Cerebellar nuclear complex (tissue), 1 donor: ENCODE measurements around the gene CHCHD4.
"Not testable (repeated sequence)": the region's sequence is repeated elsewhere in the genome, so short reads cannot be mapped to it uniquely, and the experiment has no call there.

Experiments
- DNase-seq, 2 experiments: peaks; one replicate each; lab custom pipeline; 2025; lab: John Stamatoyannopoulos, UW

The CHCHD4 gene

DNA sequence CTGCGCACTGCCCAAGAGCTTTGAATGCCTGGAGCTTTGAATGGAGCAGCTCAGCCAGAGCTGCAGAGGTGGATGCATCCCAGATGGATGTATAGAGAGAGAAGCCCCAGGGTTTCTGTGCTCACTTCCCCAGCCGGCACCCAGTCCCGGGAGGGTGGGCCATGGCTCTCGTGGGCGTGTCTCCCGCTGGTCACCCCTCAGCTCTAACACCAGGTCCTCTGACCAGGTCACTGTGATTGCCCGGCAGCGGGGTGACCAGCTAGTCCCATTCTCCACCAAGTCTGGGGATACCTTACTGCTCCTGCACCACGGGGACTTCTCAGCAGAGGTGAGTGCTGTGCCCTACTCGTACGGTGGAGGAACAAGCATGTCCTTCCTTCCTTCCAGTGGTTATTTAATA, 10.9 kb upstream of the CHCHD4 start:
- no peak for DNase-seq

DNA sequence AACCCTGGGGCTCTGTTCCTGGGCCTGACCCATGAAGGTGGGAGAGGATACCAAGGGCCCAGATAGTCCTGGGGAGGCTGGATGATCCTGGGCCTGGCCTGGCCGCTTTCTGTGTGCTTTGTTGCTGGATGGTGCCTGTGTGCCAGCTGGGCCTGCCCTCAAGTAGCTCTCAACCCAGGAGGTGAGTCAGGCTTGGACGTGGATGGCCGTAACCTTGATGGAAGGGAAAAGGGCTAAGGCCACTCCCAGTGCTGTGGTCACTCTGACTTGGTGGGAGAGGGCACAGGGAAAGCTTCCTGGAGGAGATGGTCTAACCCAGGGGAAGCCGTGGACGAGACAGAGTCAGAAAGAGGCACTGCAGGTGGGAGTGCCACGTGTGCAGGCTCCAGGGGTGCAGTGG, 9.6 kb upstream of the CHCHD4 start:
- DNase-seq: no peak

DNA sequence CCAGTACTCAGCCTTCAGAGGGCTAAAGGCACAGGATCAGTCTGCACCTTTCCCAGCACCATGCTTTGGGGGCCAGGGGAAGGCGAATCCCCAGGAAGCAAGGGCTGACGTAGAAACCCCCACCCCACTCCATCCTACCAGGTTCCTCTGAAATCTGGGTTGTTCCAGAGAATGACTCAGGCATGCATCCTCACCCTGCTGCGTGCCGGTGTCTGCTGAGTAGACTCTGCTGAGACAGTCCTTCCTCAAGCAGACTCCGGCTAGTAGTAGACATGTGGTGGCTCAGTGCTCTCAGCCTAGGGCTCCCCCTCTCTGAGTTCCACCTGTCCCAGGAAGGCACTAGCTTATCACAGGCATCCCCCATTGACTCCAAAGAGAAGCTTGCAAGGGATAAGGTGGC, 9.2 kb upstream of the CHCHD4 start:
- no peak for DNase-seq

DNA sequence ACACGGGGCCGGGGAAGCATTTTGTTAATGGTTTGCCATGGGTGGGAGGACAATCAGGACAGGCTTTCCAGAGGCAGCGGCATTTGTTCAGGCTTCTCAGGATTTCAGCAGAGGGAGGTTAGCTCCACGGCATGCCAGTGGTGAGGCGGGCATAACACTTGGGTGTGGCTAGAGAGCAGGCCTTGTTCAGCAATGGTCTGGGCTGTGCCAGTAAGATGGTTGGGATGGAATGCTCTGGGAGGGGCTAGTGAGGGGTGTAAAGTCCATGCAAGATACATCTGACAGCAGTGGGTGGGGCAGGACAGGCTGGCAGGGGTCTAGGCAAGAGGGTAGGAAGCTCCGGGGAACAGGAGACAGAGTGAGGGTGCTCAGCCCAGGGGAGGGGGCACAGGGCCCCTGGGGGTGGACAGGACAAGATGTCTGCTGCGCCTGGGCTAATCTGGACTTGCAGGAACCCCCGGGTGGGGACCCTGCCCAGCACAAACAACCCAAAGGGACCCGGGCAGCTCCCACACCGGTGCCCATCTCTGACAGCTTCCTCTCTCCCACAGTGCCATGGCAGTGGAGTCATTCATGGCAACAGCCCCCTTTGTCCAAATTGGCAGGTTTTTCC, 8.6 kb upstream of the CHCHD4 start:
- DNase-seq: no peak

DNA sequence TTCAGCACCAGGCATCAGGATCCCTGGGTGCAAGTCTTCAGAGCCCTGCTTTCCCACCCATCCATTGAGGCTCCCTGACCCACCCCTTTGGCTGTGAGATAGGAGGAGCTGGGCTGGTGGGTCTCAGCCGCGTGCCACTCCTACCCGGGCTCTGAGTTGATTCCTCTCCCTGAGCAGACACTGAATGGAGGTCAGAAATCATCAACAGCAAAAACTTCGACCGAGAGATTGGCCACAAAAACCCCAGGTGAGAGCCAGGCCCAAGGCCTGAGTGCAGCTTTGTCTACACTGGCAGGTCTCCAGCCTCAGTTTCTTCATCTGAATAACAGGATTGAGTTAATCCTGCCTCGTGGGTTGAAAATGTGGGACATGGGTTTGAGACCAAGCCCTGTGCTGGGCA, 8.0 kb upstream of the CHCHD4 start:
- no peak for DNase-seq

DNA sequence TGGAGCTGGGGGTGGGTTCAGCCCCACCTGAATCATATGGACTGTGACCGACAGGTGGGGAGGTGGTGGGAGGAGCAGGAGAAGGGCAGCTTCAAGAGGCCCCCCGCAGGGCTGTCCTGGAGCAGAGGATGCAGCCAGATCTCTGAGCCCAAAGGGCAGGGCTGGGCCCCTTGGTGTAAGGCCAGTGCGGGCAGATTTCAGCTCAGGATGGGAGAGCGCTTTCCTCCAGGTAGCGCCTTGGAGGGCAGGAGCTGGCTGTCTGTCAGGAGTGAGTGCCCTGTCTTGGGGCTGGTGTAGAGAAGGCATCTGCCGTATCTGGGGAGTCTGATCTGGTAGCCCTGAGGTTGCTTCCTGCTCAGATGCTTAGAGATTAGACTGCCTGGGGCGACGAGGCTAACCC, 7.5 kb upstream of the CHCHD4 start:
- DNase-seq: no peak

DNA sequence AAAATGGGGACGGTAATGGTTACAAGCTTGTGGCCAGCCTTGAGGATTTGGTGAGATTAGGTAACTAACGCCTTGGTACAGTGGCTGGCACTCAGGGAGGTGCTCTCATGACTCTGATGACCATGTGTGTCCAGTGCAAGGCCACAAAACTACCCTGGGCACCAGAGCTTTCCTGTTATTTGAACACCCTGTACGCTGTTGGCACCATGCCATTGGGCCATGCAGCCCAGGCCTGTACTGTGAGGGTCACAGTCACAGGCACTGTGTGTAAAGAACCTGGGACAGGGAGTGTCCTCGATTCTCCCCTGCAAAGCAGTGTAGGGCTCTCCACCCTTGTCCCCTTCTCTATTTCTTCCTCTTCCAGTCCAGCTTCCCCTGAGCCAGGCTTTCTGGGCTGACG, 6.5 kb upstream of the CHCHD4 start:
- no peak for DNase-seq

DNA sequence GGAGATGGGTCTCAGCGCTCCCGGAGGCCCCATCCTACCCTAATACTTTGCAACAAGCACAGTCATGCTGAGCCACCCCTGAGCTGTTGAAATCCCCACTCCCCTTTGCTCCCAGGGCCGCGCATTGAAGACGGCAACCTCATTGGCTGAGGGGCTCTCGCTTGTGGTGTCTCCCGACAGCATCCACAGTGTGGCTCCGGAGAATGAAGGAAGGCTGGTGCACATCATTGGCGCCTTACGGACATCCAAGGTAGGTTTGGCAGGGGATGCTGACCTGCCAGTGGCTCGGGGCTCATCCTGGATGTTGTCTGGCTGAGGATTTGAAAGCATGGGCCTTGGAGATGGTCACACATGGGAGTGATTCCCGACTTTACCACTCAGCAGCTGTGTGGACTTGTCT, 6.0 kb upstream of the CHCHD4 start:
- no peak for DNase-seq

DNA sequence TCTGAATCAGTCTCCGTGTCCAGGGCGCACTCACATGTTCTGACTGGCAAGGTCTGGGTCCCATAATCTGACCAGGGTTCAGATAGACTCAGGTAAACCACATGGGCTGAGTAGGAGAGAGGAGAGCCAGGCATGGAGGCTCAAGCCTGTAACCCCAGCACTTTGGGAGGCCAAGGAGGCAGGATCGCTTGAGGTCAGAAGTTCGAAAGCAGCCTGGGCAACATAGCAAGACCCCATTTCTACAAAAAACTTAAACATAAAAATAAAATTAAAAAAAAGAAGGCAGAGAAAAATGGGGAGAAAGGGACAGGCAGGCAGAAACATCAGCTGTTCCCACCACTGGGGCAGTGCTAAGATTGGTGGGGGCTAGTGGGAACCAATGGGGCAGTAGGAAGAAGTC, 5.6 kb upstream of the CHCHD4 start:
- no peak for DNase-seq

DNA sequence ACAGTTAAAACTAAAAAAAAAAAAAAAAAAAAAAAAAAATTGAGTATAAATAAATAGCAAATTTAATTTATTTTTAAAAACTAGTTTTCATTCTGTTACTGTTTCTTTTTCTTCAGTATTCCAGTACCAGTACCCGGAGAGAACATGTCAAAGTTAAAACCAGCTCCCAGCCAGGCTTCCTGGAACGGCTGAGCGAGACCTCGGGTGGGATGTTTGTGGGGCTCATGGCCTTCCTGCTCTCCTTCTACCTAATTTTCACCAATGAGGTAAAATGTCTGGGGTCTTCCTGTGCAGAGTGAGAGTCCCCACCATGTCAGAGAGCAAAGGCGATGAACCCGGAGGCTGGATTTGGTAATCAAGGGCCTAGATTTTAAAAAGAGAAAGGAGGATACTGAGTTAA, 4.6 kb upstream of the CHCHD4 start:
- DNase-seq: no peak

DNA sequence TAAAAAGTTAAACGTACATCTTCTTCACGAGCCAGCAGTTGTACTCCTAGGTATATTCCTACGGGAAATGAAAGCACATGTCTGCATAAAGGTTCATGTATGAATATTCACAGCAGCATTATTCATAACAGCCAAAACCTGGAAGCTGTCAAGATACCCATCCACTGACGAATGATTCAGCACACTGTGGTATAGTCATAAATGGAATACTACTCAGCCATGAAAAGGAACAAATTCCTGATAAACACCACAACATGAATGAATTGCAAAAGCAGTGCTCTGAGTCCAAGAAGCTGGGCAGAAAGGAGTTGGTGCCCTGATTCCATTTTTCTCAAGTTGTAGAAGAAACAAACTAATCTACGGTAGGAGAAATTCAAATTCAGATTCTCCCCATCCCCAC, 4.1 kb upstream of the CHCHD4 start:
- no peak for DNase-seq

DNA sequence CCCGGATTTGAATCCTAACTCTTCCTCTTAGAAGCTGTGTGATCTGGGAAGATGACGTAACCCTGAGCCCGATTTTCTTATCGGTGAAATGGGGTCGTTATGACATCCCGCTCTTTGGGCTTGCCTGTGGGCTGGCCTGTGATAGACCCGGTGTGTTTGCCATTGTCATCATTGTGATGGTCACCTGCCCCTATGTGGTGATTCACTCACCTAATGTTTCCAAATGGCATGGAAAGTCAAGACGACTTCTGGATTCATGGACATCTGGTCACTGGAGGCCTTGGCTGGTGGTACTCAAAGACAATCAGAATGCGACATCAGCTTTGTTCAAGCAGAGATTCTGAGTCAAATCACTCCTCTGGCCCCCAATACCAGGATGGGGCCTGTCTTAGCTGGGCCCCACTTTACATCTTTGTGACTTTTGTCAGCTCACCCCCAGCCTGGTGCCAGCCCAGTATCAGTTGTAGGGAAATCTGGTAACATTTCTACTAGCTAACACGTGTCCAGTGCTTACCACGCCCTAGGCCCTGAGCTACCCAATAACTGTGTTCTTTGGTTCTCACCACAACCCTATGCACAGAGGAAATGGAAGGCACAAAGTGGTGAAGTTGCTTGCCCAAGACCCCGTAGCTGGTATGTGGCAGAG, 3.0 kb upstream of the CHCHD4 start:
- no peak for DNase-seq

DNA sequence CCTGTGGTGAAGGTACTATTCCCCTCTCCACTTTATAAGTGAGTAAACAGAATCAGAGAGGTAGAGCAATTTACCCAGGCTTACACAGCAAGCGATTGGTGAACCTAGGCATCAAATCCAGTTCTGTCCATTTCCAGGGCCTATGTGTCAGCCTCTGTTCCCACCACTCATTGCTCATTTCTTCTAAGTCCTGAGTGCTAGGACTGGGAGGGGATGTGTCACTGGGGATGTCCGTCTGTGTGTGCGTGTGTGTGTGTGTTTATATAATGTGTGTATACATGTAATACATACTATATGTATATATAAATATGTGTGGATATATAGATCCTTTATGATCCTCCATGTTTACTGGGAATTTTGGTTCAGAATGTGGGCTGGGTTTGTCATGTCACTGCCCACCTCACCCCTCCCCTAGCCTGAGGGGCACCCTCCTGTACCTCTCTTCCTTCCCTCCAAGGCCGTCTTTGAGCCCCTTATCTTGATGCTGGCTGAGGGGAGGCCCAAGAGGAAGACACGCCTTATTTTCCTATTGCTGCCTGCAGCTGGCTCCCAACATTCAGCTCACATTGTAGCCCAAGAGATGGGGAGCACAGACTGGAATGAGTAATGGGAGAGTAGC, 2.3 kb upstream of the CHCHD4 start:
- no peak for DNase-seq

DNA sequence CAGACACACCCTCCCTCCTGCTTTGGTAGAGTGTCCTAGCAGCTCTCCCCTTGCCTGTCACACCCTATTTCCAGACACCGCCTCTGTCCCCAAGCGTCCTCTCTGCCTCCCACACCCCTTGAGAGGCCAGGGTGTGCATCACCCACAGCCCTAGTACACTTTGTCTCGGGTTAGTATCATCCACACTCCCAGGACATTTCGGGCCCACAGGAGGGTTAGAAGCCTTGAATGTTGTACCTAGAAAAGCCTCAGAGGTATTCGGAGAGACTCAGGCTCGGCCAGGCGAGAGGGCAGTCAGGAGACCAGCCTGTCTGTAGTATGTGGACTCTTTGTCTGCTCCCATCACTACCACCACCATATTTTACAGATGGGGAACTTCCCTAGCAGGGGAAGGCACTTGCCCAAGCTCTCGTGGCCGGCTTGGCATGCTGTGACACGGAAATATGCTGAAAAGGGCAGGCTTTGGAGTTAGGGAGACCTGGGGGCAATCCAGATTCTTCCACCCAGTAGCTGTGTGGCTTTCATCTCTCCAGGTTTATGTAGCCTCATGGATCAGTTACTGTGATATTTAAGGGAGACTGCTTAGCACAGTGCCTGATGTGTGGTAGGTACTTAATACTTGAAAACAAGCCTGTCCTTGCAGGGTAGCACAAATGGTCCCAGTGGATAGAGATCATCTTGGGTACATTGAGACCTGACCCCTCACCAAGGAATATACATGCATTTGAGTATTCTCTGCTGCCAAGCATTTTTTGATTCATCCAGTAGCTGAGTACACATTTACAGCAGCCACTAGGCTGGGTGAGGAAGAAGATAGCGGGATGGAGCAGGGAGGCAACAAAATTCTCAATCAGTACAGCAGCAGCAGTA, 1.6 kb upstream of the CHCHD4 start:
- DNase-seq: no peak

DNA sequence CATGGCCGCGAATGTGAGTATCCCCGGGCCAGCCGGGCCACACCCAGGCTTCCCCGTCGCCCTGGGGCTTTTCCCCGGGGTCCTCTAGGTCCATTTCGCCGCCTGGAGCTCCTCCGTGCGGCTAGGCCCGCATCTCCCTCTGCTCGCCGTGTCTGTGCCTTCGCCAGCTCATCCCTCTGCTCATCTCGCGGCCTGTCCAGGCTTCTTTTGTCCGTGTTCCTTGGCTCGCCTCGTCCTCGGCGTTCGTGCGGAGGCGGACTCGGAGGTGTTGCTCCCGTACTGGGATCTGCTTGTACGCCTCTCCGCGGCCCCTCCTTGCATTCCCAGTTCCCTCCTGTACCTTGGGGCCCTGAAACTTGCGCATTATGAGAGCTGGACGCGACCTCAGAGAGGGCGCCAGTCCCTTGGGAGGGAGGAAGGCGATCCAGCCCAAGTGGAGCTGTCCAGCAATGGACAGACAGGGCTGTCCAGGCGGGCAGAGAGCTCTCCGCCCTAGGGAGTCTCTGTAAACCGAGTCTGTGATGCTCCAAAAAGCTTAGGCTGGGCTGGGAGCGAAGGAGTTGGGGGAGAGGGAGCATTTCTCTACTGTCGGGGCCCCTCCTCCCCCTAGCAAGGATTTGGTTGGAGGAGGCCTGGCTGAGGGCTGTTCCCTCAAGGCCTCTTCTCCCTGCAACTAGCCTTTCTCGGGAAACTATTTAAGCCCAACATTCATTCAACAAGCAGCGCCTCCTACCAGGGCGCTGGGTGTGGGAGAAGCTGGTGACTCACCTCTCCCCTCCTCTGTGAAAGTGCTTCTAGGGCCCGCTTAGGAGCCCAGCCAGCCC, 735 bp upstream of the CHCHD4 start:
- no peak for DNase-seq

DNA sequence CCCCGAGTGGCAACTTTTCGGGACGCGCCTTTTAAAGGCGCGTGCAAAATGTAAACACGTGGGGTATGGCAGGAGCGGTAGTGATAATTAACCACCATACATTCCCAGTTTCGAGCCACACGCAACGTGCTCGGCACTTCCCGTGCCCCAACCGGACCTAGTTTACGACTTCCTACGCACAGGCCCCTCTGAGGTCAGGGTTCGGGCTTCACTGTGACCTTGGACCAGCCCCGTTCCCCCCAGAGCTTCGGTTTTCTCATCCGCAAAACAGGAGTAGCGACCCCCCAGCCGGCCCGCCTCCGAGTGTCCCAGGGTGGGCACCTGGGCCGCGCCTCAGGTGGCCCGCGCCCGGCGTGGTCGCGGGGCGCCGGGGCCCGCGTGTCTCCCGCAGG, 451 bp downstream of the CHCHD4 start:
- peak in 1 of 2 experiments; percentile 24 for DNase-seq

DNA sequence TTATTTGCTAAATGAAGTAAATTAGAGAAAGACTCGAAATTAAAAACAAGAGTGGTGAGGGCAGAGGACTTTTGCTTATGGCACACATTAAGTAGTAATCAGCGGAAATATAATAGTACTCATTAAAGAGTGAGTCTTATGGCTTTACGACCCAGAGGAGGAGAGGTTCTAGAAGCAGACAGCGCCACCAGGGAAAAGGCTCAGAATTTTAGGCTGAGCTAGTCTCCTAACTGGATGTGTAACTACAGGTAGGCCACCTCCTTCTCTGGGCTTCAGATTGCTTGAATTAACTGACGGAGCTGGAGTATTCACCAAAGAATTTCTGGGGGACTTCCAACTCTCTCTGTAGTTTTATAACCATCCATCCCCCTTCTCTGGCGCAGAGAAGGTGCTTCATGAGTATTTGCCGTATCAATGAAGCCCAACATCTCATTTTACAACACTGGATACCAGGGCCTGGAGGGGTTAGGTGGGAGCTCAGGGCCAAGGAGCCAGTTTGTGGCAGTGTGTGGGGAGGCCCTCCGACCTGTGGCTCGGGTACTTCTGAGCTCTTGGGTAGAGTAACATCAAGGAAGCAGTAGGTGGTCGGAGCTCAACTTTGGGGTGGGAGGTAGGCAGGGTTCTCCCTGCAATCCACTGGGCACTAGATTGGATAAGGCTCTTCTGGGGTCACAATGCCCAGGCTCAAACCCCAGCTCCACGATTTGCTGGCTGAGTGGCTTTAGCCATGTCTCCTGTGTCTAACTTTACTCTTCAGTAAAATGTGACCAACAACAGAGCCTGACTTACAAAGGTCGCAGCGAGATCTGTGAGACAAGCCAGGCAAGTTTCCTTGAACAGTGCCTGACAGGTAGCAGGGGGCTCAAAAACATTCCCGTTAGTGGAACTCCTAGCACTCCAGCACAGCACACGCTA, 1.1 kb downstream of the CHCHD4 start:
- no peak for DNase-seq

DNA sequence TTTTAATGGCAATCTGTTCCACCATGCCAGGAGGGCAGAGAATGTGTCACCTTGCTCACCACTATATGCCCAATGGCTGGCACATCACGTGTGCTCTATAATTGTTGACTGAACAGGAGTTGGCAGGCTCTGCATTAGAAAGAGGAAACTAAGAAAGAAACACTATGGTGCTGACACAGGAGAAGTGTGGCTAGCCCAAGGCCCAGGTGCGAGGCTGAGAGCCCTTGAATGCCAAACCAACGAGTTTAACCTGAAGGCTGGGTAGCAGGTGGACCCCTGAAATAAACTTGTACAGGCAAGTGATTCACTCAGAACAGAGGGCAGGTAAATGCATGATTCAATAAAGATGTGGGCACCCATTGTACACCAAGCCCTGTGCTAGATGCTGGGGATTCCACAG, 2.4 kb downstream of the CHCHD4 start:
- DNase-seq: no peak

DNA sequence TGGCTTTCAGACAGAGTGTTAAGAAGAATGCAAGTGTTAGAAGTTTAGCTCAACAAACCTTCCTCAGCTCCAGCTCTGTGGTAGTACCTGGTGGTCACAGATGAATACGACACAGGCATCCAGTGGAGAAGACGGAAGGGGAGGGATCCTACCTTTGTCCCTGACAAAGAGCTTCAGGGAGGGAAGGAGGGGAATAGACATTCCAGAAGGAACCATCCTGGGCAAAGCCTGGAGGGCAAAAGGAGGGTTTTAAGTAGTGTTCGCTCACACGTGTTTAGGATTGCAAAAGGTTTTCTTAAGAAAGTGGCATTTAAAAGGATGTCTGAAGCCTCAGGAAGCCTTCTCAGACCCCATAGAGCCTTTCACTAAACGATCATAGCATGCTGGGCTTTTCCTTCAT, 2.8 kb downstream of the CHCHD4 start:
- DNase-seq: no peak

DNA sequence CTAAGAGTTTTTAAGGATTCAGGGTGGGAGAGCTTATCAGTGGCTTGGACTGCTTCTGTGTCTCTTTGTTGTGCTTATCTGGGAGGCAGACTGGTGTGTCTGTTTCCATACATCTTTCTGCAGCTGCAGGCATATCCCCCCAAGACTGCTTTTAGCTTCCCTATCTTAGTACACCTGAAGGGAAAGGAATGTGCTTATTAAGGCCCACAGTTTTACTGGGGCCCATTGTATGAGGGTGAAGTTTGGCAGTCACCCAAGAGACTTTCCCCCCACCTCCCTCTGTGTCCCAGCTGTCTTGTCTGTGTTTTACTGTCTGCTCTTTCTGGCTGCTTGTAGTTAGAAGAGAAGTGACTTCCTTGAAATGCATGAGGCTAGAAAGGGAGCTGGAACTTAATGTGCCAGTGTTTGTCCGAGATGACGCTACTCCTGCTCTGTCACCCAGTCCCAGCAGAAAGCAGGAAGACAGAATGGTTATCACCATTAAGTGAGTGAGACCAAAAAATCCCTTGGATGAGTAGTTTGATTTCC, 3.7 kb downstream of the CHCHD4 start:
- not testable (repeated sequence) for DNase-seq
